Measurements from ENCODE around the gene CDK10.

The CDK10 gene

DNA sequence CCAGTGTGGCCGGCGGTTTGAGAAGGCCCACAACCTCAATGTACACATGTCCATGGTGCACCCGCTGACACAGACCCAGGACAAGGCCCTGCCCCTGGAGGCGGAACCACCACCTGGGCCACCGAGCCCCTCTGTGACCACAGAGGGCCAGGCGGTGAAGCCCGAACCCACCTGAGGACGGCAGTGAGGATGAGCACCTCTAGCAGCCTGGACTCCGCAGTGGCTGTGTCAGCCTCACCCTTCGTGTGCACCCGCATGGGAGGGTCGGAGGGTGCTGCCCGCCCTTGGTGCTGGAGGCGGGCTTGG lies 51.5 kb downstream of the CDK10 start:
- no peak for DNase-seq

DNA sequence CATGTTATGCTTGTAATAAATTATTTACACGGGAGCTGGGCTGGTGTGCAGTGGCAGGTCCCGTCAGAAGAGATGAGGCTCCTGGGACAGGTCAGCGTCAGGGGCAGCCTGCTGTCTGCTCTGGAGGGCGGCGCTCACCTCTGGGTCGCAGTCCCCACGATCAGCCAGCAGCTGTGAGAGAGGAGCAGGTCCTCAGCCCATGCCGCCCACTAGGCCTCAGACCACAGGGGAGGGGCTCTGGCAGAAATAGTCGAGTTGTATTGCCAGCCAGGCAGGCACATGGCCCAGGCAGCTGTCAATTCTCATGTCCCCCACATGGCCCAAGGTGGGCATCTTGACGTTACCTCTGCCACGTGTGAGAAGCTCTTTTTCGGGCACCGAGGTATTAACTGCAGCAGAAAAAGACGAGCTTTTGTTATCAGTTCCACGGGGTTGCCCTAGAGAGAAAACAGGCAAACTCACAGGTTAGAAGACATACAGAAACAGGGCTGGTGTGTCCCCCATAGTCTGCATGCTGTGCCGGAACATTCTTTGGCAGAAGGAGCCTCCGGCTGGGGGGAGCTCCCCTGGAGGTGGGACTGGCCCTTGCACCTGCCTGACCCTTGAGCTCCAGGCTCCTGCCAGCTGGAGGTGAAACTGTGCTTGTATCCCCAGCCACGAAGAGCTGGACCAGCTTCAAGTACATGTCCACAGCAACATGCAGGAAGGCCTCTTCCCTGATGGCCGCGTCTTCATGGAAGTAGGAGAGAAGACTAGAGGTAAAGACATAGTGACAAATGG lies 52.2 kb downstream of the CDK10 start:
- no peak for DNase-seq

DNA sequence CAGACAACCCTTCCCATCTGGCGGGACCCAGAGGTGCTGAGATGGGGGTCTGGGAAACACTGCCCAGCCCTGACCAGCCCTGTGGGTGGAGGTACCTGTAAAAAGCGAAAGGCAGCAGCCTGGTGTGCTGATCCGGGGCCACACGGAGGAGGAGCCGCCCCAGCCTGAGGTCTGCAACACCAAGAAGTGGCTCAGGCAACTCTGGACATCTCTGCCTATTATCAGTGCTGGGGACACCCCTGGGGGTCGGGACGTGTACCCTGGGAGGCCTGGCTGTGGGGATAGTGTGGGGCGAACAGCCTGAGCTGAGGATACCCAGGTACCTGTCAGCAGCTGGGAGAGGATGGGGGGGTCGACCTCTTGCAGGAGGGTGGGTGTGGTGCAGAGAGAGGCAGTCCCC lies 52.9 kb downstream of the CDK10 start:
- DNase-seq: no peak

DNA sequence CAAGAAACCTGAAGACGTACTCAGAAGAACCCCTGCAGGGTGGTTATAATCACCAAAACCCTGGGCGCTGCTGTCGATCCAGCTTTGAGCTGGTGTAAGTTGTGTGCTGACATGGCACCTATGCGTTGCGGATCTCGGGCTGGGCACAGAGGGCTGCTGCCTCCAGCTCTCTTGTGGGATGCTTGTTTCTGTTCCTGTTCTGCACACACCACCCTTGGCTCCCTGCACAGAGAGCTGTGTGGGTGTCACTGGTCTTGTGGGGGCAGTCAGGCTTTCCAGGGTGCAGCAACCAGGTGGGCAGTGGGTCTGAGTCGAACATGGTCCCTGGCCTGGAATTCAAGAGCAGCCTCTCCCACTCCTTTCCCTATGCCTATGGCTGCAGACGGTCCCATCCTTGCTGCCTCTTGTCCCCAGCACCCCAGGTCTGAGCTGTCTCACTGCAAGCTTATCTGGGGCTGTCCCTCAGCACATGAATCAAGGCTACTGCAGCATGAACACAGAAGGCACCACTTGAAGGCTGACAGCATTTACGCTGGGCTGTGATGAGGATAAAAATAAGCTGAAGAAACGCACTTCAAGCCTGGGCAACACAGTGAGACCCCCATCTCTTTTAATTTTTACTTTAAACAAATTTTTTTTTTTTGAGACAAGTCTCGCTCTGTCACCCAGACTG lies 55.0 kb downstream of the CDK10 start:
- no peak for DNase-seq

DNA sequence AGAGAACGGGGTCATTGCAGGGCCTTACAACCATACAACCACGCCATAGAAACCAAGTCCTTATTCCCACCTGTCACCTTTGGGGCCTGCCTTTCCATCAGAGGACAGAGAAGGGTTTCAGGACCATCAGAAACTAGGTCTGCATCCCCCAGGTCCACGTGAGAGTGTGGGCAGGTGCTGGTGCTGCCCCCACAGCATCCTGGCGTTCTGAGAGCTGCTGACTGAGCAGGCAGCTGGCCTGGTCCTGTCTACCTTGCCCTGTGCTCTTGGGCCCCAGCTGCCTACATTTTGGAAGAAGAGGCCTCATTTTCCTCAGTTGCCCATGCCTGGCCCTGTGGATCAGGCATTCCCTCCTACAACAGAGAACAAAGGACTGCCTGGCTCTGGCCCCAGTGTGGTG lies 56.5 kb downstream of the CDK10 start:
- DNase-seq: no peak

DNA sequence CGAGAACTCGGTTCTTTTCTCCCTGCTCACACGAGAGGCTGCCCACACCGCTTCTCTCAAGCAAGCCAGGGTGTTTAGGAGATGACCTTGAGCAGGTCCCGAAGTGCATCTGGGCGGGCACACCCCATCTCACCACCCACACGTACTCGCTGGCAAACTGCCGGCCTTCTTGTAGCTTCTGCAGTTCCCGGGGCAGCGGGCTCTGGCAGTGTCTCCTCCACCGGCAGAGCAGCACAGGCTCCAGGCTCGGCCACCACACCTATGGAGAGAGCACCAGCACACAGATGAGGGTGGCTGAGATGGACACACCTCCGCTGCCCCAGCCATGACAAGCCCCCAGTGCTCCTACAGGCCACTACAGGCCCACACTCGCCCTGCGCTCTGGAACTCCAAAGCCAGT lies 58.3 kb downstream of the CDK10 start:
- DNase-seq: no peak
